ENCODE measurements around the gene VPS33A.
"Not testable (repeated sequence)": the region's sequence is repeated elsewhere in the genome, so short reads cannot be mapped to it uniquely, and the experiment has no call there.

The VPS33A gene

GRCh38 chr12:122203301-122204166 lies 62.8 kb downstream of the VPS33A start, which contains the start of gene B3GNT4:
Gene B3GNT4, plus strand, starts transcription at chr12:122203709. Its CDS starts 910 bp downstream, at chr12:122204619.
- DNase-seq: peak; percentile 92

DNA sequence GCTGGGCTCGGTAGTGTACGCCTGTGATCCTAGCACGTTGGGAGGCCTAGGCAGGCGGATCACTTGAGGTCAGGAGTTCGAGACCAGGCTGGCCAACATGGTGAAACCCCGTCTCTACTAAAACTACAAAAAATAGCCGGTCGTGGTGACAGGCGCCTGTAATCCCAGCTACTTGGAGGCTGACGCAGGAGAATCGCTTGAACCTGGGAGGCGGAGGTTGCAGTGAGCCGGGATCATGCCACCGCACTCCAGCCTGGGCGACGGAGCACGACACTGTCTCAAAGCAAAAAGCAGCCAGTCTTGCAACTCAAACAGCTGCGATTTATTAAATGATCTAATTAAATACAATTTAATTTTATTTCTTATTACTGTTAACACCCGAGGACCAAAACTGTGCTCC lies 63.5 kb downstream of the VPS33A start:
- DNase-seq: not testable (repeated sequence)

DNA sequence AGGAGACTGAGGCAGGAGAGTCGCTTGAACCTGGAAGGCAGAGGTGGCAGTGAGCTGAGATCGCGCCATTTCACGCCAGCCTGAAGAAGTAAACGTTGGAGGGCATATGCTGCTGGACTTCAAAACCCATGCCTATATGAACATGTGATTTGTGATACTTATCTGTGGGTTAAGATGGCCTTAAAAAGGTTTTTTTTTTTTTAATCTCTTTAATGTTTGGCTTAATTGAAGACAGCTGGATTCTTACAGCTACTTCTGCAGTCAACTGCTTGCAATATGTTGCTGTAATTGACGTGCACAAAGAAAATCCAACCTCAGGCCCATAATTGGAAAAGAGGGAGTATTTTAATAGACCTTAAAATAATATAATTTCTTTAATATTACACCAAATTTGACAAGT lies 64.3 kb downstream of the VPS33A start:
- no peak for DNase-seq

GRCh38 chr12:122201381-122201780 lies 64.9 kb downstream of the VPS33A start:
- DNase-seq: no peak

GRCh38 chr12:122200541-122201175 lies 65.6 kb downstream of the VPS33A start:
- DNase-seq: peak; percentile 85

DNA sequence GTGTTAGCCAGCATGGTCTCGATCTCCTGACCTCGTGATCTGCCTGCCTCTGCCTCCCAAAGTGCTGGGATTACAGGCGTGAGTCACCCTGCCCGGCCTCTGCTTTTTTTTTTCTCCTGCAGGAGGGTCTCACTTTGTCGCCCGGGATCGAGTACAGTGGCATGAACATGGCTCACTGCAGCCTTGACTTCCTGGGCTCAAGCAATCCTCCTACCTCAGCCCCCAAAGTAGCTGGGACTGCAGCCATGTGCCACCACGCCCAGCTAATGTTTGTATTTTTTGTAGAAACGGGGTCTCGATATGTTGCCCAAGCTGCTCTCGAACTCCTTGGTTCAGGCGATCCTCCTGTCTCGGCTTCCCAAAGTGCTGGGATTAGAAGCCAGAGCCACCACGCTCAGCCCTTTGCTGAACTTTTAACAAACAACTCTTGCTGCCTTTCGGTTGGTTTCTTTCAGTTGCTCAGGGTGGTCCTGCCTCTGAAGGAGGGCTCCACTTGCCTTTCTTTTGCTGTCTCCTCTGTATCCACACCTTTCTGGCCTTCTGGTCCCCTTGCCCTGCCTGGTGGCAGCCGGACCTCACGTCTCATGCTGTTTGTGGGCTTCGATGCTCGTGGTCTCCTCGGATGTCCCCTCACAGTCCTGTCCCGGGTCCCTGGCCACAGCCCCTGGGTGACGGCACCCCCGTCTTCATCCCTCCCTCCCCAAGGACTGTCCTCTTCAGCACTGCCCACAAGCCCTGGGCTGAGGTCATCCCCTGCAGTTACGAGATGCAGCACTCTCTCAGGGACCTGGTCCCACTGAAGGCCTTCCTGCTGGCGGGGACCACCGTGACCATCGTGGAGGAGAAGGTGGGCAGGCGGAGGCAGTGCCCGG lies 66.6 kb downstream of the VPS33A start:
- DNase-seq: peak; percentile 64

DNA sequence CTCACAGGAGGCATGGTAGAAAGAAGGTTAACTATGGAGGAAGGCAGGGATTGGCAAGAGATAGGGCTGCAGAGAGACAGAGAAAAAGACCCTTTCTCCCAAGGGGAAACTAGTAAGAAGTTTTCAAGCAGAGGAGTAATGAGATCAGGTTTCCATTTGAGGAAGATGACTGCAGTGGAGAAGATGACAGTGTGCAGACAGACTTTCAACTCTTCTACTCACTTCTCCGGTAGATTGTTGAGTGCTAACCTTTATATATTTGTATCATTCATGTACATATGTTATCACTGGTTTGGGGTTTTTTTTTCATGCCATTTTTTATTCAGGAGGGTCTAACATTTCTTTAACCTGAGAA lies 68.7 kb downstream of the VPS33A start:
- no peak for DNase-seq

- DNase-seq: no peak
Measured at GRCh38 chr12:122195405-122195804, 70.9 kb downstream of the VPS33A start.

GRCh38 chr12:122194804-122195203 lies 71.5 kb downstream of the VPS33A start:
- no peak for DNase-seq

DNA sequence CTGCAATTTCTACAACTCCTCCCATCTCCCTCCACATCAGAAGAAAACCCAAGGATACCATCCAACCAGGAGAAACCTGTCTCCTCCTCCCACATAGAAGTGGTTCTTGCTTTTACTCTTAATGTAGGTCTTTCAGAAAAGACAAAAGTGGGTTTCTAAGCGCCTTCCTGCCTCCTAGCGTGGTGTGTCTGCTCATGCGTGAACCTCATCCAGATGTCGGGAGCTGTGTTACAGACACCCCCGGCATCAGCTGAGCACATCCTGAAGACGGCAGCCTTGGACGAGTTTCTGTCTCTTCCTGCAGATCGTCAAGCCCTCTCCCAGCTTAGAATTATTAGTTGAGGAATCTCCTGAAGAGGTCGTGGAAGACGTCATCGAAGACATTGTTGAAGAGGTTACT lies 73.9 kb downstream of the VPS33A start:
- no peak for DNase-seq

GRCh38 chr12:122190842-122191668 lies 75.2 kb downstream of the VPS33A start:
- DNase-seq: peak; percentile 91

DNA sequence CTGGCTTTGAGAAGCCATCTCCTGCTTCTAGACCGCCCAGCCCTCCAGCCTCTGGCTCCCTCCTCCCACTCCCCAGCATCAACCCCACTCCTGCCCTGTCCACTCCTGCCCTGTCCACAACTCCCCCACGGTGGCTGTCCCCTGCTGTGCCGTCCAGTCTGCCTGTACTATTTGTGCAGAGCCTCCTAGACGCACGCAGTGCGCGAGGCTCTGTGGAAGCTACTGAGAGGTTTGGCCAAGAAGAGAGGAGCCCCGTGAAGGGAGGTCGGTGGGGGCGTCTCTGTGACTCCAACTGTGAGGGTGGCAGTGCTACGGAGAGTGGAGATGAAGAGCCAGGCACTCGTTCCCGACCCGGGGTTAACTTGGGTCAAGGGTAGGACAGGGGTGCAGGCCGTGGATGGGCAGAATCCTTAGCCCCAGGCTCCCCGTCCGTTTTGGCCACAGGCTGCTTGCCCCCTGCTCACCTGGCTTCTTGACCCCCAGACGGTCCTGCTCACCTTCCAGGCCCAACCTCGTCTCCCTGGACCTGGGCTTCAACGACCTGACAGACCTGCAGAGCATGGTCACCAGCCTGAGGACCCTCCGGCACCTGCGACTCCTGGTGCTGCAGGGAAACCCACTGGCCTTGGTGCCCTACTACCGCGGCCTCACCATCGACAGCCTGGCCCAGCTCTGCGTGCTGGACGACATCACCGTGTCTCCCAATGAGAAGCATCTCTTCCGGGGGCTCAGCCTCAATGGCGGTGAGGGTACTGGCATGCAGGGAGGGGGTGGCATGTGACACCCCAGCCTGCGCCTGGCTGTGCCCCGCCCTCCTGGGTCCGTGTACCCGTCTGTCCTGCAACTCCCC lies 76.4 kb downstream of the VPS33A start:
- DNase-seq: no peak

- DNase-seq: no peak
Measured at GRCh38 chr12:122187466-122187865, 78.8 kb downstream of the VPS33A start.

DNA sequence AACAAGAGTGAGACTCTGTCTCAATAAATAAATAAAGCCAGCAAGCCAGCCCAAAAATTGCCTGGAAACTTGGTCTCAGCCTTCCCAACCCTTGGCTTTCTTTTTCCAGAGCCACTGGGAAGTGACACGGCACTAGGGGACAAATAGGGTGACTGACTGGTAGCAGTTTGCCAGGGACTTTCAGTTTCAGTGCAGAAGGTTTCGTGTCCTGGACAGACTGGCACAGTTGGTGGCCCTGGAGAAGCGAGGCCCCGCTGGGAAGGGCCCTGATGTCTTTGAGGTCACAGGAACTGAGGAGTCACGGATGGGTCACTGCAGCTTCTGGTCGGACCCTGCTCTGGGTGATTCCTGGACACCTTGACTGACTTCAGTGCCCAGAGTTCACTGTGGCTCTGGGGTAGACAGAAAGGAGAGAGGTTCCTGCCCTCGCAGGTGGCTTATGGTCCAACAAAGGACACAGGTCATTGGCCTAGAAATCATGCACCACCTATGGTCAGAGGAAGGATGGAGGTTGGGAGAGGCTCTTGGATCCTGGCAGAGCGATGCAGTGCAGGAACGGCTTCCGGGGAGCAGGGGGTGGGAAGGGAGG lies 80.7 kb downstream of the VPS33A start:
- no peak for DNase-seq

DNA sequence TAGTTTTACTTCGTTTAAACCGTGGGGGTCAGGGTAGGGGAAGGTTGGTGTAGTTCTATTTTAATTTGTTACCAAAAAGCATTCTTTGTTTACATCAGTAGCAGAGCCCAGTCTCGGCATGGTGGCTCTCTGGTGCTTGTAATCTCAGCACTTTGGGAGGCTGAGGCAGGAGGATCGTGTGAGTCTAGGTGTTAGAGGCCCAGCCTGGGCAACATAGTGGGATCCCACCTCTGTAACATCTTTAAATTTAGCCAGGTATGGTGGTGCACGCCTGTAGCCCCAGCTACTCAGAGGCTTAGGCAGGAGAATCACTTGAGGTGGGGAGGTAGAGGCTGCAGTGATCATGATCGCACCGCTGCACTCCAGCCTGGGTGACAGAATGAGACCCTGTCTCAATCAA lies 81.2 kb downstream of the VPS33A start:
- no peak for DNase-seq

- no peak for DNase-seq
Measured at GRCh38 chr12:122184517-122184916, 81.8 kb downstream of the VPS33A start.

- DNase-seq: no peak
Measured at GRCh38 chr12:122183588-122183940, 82.7 kb downstream of the VPS33A start.

DNA sequence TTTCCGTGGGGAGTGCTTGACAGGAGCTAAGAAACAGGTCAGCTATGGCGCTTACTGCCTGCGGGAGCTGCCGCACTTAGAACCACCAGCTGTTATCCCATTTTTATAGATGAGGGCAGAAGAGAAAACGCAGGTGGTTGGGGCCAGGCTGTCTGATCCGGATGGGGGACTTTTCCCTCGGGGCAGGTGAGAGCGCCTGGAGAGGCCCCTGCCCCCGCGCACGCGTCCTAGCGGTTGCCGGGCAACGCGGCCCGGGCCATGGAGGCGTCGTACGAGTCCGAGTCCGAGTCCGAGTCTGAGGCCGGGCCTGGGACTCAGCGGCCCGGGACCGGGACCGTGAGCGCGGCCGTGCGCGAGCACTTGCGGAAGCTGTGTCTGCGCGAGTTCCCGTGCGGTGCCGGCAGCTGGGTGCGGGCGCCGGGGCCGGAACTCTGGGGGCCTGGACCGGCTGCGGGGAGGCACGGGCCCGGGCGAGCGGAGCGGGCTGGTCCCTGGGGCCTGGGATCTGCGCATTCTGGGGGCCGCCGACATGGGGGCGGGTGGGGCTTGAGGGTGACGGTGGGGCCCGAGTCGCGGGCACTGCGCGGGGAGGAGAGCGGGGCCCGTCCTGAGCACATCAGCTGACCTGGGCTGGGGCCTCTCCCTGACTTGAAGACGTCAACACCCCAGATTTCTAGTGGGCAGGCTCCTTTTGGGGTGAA lies 83.3 kb downstream of the VPS33A start, which contains the start of gene LRRC43:
TSS of gene LRRC43 (plus strand) at position 237 of the 701 bp plus-strand sequence. CDS start at position 259, 22 bp downstream.
- peak; percentile 90 for DNase-seq

All from islet precursor cell (in vitro differentiated cells).